Globus pallidus (tissue), 1 donor: Measurements from ENCODE around the gene DGKA.
"Not testable (repeated sequence)": the region's sequence is repeated elsewhere in the genome, so short reads cannot be mapped to it uniquely, and the experiment has no call there.

ENCODE experiments used
- DNase-seq: peaks from one replicate; pipeline ENCODE4 v3.0.0-alpha.2; 2015; ENCODE audit warnings: low spot score

DGKA gene

GRCh38 chr12:55930771-55931316 is at the start of gene DGKA:
DGKA (plus strand) TSS chr12:55931162; CDS start chr12:55936504, 5,342 bp downstream.
- DNase-seq: no peak

GRCh38 chr12:55885113-55885512 is 45.8 kb upstream of the DGKA start:
- no peak for DNase-seq

GRCh38 chr12:55891310-55891709 is 39.7 kb upstream of the DGKA start:
- DNase-seq: no peak

GRCh38 chr12:55893723-55894122 is 37.2 kb upstream of the DGKA start:
- DNase-seq: no peak

GRCh38 chr12:55899082-55899481 is 31.9 kb upstream of the DGKA start:
- no peak for DNase-seq

GRCh38 chr12:55901881-55902490 is 29.0 kb upstream of the DGKA start:
- no peak for DNase-seq

GRCh38 chr12:55906056-55906455 is 24.9 kb upstream of the DGKA start:
- DNase-seq: no peak

- DNase-seq: peak; percentile 8
Observed at GRCh38 chr12:55908726-55909512, 22.0 kb upstream of the DGKA start.

- DNase-seq: no peak
Observed at GRCh38 chr12:55909513-55909884, 21.5 kb upstream of the DGKA start.

- no peak for DNase-seq
Observed at GRCh38 chr12:55912908-55913307, 18.1 kb upstream of the DGKA start.

- DNase-seq: no peak
Observed at GRCh38 chr12:55915482-55915859, 15.5 kb upstream of the DGKA start.

- not testable (repeated sequence) for DNase-seq
Observed at GRCh38 chr12:55919032-55919431, 11.9 kb upstream of the DGKA start.

- no peak for DNase-seq
Observed at GRCh38 chr12:55922126-55922525, 8.8 kb upstream of the DGKA start.

- not testable (repeated sequence) for DNase-seq
Observed at GRCh38 chr12:55923648-55924047, 7.3 kb upstream of the DGKA start.

GRCh38 chr12:55925371-55925770 is 5.6 kb upstream of the DGKA start:
- DNase-seq: no peak

- no peak for DNase-seq
Observed at GRCh38 chr12:55925870-55926737, 4.9 kb upstream of the DGKA start.

GRCh38 chr12:55926738-55927587 is 4.0 kb upstream of the DGKA start:
- DNase-seq: peak; percentile 90

GRCh38 chr12:55927588-55928502 is 3.1 kb upstream of the DGKA start, which contains the start of gene PYM1:
PYM1 (minus strand) TSS chr12:55927894; CDS start chr12:55927761, 133 bp downstream.
- peak; percentile 62 for DNase-seq

GRCh38 chr12:55929306-55929791 is 1.6 kb upstream of the DGKA start:
- DNase-seq: no peak

- no peak for DNase-seq
Observed at GRCh38 chr12:55931317-55931779, 386 bp downstream of the DGKA start.
